GM19438 (cell line): ENCODE data around the gene TM9SF1.
A peak's percentile ranks its signal among the peaks of the same experiment; 100 is the strongest.

Experiments
- ATAC-seq: cut with Tn5 transposase; IDR thresholded peaks from one replicate; pipeline ENCODE4 v1.9.1; 2021; ENCODE audit warnings: low read depth; ENCODE audit not compliant: unreplicated experiment

TM9SF1 gene

DNA sequence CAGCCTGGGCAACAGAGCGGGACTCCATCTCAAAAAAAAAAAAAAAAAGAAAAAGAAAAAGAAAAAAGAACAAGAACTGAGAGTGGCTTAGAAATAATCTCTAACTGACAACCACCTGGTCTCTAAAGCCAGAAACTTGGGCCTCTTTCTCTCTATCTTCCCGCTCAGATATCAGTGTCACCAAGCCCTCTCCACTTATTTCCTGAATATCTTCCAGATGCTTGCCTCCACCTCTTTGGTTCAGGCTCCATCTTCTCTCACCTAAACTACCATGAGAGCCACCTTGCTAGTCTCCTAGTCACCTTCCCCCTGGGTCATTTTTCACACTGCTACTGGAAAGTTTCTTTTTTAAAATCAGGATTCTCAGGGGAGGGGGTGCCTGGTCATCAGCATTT is 1.8 kb upstream of the TM9SF1 start:
- ATAC-seq: no peak

DNA sequence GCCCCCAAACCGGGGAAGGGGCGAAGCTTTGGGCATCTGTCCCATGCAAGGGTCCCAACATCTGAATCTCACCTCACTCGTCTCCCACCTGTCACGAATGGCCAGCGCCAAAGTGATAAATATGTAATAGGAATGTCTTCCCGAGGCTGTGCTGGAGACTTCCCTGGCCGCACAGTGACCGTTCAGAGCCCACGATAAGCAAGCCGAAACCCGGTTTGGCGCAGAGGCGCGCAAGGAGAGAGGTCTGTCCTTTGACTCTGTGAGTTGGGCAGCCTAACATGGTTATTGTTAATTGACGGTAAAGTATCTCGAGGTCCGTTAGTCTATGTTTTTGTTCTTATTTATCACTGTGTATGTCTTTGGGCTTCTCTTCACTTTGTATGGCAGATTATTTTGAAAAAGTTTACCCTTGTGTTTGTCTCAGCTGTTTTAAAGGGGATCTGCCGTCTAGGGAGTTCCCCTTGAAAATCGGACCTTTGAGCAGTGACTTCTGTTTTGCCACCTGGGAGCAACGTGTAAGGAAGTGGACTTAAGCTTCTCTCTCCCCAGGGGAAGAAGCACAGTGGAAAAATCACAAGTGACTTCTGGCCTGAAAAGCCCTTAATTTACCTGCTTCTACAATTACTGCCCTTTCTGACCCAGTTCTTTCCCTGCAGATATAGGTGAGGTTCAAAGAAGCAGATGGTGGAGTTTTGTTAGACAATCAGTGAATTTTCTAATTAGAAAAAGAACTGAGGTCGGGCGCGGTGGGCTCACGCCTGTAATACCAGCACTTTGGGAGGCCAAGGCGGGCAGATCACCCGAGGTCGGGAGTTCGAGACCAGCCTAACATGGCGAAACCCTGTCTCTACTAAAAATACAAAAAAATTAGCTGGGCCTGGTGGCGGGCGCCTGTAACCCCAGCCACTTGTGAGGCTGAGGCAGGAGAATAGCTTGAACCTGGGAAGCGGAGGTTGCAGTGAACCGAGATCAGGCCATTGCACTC is 1.1 kb upstream of the TM9SF1 start:
- peak; percentile 30 for ATAC-seq

DNA sequence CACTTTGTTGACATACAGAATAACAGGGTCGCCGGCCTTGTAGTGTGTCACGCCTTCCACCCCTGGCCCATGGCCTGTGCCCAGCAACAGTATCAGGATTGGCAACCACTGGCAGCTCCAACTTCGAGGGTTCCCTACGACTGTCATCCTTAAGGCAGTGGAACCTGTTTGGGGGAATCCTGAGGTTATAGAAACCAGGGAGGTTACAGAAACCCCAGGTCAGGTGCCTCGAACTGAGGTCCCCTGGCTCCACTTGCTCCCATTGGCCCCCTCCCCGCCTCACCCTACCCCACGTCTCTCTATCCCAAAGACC is 412 bp downstream of the TM9SF1 start:
- ATAC-seq: no peak

DNA sequence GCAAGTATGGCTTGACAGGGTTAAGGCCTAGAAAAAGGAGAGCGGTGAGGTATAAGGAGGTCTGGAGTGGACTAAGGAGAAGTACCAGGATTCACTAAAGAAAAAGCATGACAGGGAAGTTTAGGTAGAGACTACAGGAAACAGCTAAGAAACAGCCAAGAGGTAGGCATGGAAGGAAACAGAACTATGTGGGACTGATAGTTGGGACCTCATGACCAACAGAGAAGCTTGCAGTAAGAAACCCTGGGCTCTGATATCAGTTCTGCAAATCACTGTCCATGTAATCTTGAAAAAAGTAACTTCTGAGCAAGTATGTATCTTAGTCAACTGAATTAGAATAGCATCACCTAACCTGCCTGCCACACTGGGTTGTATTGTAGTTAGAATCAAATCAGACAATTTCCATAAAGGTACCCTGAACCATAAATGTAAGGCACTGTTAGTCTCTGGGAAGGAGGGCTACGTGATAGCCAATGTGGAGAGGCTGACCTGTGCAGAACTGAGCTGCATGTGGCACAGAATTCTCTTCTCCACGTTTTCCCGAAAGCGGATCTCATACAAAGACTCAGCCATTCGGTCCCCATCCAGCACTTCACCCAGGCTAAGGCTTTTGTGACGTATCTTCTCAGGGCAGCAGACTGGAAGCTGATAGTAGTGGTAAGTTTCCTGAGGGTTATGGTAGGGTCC is 912 bp downstream of the TM9SF1 start:
- no peak for ATAC-seq

DNA sequence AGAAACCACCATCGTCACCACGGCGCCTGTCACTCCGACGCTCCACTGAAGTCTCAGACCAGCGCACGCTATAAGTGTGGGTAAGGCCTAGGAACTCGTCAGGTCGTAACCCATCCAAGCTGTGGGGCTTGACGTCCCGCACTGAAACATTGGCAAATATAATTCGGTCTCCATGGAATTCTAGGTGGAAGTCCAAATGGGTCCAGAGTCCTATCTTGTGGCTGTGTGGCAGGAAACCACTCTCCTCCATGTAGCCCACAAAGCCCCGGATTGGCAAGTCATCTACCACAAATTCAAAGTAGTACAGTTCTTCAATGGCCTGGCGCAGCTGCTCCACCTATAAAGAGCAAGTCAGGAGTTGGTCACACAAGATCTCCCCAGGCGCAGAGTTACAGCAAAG is 2.3 kb downstream of the TM9SF1 start:
- no peak for ATAC-seq

DNA sequence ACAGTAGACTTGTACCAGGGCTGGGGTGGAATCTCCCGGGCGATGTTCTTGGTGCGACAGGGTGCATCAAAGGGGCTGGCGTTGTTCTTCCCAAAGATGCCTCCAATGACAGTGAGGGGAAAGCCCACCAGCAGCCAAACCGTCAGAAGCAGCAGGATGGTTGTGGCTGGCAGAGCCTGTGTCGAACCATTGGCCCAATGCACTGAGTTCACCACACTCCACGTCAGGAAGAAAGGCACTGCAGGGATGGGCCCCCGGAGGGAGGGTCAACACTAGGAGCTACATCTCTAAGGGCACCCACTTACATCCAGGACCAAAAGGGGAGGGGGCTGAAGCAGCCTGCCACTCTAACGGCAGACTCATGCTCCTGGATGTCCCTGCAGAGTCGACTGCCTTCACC is 4.8 kb downstream of the TM9SF1 start:
- ATAC-seq: no peak

DNA sequence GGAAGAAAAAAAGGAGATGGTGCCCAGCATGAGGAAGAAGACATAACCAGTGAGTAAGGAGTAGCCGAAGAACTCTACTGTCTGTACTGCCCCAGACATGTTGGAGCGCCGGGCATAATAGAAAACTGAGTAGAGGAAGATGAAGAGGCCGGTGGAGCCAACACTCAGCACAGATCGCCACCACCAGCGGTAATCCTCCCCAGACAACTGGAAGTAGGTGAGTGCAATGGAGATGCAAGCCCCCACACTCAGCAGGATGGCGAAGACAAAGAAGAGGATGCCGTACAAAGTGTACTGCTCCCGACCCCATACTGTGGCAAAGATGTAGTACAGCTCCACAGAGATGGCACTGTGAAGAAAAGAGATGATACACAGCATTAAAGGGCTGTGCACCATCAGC is 5.8 kb downstream of the TM9SF1 start:
- ATAC-seq: no peak

DNA sequence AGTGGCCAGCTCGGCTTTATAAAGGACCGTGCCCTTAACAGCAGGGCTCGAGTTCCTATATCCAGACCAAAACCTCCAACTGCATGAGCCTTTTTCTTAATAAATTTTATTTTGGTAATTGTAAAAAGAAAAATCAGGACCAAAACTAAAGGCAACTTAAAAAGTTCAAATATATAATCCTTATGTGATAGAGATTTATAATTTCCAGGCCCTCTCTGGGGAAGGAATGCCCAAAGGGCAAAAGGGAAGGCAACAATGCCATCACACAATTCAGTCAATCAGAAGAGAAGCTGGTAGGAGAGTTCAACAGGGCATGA is 6.2 kb downstream of the TM9SF1 start:
- ATAC-seq: no peak

DNA sequence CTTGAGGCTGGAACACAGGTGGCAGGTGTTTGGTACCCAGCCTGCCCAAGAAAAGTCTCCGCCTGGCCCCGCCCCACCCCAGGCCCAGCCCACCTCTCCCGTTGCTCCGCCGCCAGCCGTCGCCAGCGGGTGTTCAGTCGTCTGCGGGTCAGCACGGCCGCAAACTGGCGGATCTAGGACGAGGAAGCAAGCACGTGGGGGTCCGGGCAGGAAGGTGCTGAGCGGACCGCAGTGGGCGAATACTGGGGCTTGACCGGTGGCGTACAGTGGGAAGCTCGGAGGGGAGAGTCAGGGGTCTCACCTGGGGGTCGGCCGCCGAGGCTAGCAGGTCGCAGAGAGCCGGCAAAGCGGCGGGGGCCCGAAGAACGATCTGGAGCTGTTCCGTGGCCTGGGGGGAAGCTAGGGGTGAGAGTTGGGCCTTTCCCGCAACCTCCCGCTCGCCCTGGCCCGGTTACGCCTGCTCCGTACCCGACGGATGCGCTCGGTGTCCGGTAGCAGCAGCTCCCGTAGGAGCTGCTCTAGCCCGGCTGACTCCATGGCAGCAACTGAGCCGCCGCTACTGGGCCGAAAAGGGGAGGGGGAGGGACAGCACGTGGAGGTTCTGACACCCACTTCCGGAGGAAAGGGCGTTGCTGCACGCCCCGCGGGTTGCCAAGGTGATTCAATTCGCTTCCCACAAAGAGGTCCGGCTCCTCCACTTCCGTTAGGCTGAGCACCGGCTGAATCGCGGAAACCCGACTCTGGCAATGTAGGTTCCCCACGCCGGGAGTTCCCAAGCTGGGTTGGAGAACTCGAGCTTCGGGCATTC is 6.8 kb downstream of the TM9SF1 start, which contains the start of gene IPO4:
Gene IPO4, minus strand, starts transcription at position 566 of the 808 bp plus-strand sequence. Its CDS starts 29 bp downstream, at position 537.
- ATAC-seq: peak; percentile 92

DNA sequence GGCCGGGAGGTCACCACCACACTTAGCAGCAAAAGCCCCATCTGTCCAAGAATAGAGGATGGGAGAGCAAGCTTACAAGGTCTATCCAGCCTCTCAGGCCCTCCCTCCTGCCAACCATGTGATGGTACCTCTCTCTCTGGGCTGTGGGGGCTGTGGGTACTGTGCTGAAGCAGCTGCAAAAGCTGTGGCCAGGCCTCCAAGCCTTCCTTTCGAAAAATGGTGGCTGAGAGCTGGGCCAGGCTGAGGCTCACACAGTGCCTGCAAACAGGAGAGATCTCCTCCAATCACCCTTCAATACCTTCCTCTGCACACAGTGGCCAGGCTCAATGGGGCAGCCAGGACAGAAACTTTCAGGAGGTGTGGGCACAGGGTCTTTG is 7.7 kb downstream of the TM9SF1 start:
- ATAC-seq: no peak

DNA sequence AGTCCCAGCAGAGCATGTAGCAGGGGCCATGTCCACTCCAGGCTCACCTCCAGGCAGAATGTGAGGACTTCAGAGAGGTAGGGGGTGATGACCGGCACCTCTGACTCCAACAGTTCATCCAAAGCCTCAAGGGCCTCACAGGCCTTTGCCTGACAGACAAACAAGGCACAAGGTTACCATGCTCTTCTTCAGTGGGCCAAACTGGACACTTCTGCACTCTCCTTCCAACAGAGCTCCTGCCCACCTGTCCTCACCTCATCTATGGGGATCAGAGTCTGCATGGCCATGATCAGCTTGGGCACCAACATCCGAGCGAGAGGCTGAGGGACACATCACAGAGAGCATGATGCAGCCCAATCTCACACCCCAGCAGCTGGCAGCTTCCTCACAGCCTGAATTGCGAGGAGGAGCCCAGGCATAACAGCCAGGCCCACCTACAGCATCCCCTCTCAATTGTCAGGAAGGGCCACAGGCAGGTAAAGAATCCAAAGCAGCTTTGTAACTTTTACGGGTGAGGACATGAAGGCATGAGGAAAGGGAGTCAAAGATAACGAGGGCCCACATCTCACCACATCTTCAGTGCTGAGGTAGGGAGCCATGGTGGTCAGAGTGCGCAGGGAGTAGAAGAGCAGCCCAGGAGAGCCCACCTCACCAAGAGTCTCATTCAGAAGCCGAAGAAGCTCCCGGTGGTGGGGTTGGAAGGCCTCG is 8.3 kb downstream of the TM9SF1 start:
- no peak for ATAC-seq

DNA sequence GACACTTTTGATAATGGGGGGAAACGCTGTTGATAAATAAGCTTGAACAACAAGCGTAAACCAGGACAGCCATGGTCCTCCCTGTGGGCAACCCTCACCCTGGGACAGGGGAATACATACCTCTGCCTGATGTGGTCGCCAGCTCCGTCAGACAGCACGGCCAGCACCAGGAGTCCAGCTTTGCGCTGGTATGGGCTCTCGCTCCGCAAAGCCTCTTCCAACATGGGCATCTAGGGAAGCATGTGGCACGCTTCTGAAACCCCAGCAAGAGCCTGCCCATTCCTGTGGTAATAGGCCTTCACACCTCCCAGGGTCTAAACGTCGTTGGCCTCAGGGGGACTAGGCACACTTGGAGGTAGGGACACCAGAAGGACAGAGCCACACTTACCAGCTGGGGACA is 9.5 kb downstream of the TM9SF1 start:
- no peak for ATAC-seq

DNA sequence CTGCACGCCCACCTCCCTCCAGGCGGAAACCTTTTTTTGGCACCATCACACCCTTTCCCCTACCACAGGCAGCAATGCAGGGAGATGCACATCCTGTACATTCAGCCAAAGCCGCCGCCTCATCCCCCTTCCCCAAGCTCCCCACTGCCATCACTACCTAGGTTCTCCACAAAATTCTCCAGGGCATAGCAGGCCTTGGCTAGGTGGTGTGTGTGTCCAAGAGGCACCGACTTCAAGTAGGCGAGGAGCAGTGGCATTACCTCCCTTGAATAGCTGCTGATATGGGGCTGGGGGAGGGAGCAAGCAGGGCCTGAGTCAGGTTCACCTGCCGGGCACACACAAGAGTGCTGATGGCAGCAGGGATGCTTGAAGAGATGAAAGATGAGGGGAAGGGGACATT is 10.2 kb downstream of the TM9SF1 start:
- ATAC-seq: no peak

DNA sequence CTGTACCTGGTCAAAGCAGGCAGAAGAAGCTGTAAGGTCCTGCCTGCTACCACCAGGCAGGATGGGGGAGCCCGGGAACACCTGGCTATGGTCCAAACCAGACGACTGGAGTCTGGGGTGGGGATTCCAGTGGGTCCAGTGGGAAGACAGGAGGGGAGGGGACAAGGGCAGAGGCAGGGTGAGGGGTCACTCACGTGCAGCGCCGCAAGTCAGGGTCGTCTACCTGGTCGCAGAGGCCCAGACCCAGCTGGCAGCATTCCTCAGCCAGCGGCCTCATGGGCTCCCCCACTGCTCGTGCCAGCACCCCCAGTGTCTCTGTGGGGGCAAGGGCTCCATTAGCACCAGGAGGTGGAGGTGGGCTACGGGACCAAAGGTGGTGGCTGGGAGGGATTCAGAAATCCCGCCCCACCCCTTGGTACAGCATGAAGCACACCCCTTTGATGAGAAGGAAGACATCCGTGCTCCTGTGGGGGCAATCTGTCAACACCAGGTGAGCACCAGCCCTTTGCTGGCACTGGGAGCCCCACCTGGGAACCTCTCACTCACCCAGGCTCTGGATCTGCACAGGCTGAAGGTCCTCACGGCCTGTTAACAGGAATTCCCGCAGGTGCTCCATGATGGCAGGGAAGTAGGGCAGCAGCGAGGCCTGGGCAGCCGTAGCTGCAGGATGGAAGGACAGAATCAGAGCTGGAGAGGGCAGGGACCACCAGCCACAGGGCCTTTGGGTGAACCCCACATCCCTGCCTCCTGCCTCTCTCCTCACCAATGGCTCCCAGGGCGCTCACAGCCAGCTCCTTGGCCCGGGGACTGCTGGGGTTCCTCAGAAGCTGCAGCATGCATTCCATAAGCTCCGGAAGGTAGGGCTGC is 10.9 kb downstream of the TM9SF1 start:
- no peak for ATAC-seq

DNA sequence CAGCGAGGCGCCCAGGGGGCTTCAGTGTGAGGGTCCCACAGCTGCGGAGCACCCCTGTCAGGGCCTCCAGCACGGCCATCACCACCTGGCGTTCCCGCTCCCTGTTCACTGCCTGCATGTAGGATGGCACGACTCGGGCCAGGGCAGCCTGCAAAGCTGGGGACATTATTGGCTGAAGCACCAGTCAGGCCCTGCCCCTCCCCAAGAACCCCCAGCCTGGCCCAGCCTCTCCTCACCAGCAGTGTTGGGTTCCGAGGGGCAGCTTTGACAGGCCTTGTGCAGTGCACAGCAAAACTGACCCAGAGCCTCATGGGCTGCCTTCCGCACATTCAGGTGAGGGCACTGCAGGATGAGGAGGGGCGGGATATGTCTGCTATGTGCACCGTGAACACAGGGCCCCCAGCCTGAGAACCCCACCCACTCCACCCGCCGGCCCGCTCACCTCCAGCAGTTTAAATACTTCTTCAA is 12.2 kb downstream of the TM9SF1 start:
- ATAC-seq: no peak

DNA sequence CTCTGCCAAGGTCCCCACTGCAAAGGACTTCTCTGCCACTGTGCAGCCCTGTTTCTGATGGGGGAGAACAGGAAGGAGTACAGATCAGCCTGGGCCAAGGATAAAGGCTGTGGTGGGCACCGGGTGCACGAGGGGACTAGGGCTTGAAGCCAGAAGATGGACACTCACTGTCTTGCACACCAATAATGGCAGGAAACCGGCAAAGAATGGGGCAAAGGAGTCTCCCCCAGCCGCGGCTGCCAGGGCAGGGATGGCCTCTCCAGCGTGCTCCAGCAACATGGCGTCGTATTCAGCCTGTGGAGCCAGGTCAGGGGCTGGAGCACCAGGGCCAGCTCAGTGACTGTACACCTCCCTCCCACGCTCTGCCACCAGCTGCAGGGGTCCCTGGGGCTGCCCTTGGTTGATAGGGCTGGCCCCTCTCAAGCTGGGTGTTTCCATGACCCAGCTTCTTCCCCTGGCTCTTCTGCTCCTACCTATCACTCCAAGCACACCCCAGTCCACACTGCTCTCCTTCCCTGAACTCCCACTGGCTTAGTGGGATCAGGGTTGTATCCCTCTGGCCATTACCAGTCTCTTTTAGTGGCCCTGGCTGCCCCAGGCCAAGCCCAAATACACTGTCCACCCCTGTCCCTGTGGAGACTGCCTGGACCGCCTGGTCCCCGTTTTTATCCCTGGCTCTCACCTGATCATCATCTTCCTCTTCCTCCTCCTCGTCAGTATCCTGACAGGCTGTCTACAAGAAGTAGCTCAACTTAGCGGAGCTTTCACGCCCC is 12.9 kb downstream of the TM9SF1 start:
- no peak for ATAC-seq

DNA sequence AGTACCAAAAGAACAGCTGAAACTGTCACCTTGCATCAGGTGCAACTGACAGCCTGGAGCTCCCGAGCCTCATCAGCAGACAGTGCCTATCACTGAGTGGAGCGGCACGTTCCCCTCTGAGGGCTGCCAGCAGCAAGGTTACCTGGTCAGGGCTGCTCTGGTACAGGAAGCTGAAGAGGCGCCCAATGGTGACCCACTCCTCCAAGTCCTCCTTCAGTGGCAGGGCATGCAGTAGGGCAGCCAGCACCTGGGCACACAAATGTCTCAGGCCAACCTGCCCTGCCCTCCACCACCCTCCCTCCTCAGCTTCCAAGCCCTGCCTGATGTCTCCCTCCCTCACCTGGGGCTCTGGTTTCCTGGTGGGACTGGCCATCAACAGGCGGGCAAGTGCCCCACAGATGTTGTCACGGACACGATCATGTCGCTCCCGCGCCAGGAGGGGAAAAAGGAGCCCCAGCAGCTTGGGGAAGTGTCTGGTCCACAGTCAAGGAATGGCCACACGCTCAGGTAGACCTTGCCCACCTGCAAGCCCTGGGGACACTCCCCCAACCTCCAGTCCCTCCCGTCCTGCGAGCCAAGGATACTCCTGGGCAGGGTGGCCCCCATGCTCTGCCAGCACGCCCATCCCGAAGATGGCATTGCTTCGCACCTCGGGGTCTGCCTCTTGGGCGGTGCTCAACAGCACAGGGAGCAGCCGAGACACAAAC is 13.7 kb downstream of the TM9SF1 start:
- no peak for ATAC-seq
